ENCODE measurements around the gene CES3.
A peak's percentile ranks its signal among the peaks of the same experiment; 100 is the strongest.

- TF ChIP-seq CTCF (IDR thresholded peaks at IDR 0.05) (peak; percentile 87), ZFX (IDR thresholded peaks at IDR 0.05; ENCODE audit: borderline replicate concordance) (no peak)
These were observed 56.9 kb downstream of the CES3 start for GRCh38 chr16:67017810-67018488.
